ENCODE data around the gene CD58. TPM values are rescaled to one million over a fixed set of nuclear protein-coding genes. Genes with fewer than 3 reads are reported as not detected.
A peak's percentile ranks its signal among the peaks of the same experiment; 100 is the strongest.

CD58 gene
- polyA plus RNA-seq, 1 donor (not counting 4 experiments of a cell fraction or from before 2014, with no cell fraction given), result 38.6 TPM

DNA sequence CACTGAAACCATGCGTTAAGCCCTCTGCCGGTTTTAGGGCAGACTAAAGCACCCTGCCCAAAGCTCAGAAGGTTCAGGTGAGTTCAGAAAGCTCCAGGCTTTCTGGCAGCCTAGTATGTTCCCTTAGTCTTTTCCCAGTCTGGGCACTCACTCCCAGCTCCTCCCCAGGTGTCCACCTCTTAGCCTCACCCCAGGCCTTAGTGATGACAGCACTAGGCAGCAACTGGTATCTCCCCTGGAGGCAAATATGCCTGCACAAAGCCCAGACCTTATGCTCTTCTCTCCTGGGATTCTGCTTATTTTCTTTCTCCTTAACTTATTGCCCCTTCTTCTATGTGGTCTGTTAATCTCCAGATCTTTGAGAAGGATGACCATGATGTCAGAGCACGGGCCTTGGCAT, 80.2 kb downstream of the CD58 start:
- H3K4me2 ChIP-seq (ENCODE audit: control insufficient read depth, extremely low read depth, insufficient read depth, low read depth, low read length), result no peak overlapping the region
- dilution Hi-C loops (cut with MboI; ENCODE audit: extremely low pct_ligation_motif_present, low sequenced_read_pairs), result no loop called here
- H3K27ac ChIP-seq (ENCODE audit: control insufficient read depth, insufficient read depth, low read length), result no peak overlapping the region
- no peak overlapping the region for H3K9ac ChIP-seq (ENCODE audit: control insufficient read depth, extremely low read depth, insufficient read depth, low read length)
- no peak overlapping the region for H3K4me3 ChIP-seq (ENCODE audit: control insufficient read depth in 2 of 3, extremely low read depth in 1 of 3, insufficient read depth in 2 of 3, low read depth in 1 of 3, low read length in 3 of 3)
- peaks cover 15% of the 10 kb centered on the region for H3K4me1 ChIP-seq (ENCODE audit: control insufficient read depth, extremely low read depth, insufficient read depth, low read length)
- H3K36me3 ChIP-seq (ENCODE audit: control insufficient read depth in 2 of 2, extremely low read depth in 1 of 2, insufficient read depth in 2 of 2, low read length in 2 of 2), result no peaks in the 10 kb centered on the region
- no peaks in the 10 kb centered on the region for H3K9me1 ChIP-seq (ENCODE audit: control insufficient read depth, extremely low read depth, insufficient read depth, low read length)
- no peak for DNase-seq (ENCODE audit: low read depth, low spot score)
- H4K20me1 ChIP-seq (ENCODE audit: control insufficient read depth, extremely low read depth, insufficient read depth, low read length), result no peaks in the 10 kb centered on the region
- FAIRE-seq, result no peak
- TF ChIP-seq CTCF (optimal IDR thresholded peaks at IDR 0.05 in 1 of 3, IDR thresholded peaks at IDR 0.05 in 1 of 3, conservative IDR thresholded peaks at IDR 0.05 in 1 of 3; ENCODE audit: extremely low read depth in 1 of 3, insufficient read depth in 2 of 3, low read length in 3 of 3), result no peak
- TF ChIP-seq EZH2 (IDR thresholded peaks at IDR 0.05; ENCODE audit: low read length), result no peak
- H2AFZ ChIP-seq (ENCODE audit: control insufficient read depth, low read length), result no peak overlapping the region
- no peaks in the 10 kb centered on the region for H3K27me3 ChIP-seq (ENCODE audit: control insufficient read depth, extremely low read depth, insufficient read depth, low read length)
- H3K79me2 ChIP-seq (ENCODE audit: control insufficient read depth, insufficient read depth, low read length), result no peaks in the 10 kb centered on the region
- H3K9me3 ChIP-seq (ENCODE audit: control insufficient read depth, low read depth, low read length), result no peaks in the 10 kb centered on the region

DNA sequence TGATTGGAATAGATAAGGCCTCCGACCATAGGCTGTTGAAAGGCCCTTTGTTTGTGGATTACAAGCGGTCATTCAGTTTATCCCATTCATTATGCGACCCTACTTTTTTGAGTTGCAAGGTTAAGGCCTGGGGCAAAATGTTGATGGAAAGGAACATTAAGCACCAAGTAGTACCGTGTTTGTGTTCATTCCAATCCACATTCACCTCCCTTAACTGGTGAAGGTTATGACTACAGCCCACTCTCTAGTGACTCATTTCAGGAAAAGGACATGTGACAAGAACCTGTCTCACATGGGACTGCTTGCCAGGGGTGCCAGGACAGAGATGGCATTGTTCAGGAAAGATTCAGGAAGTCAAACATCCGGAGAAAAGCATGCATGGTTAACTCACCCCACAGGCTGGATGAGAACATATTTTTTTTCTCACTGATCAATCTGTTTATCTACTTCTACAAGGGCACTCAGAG, 81.6 kb downstream of the CD58 start:
- Histone ChIP-seq H3K36me3 (ENCODE audit: control insufficient read depth in 2 of 2, extremely low read depth in 1 of 2, insufficient read depth in 2 of 2, low read length in 2 of 2) (no peaks in the 10 kb centered on the region), H3K9me3 (ENCODE audit: control insufficient read depth, low read depth, low read length) (no peaks in the 10 kb centered on the region), H3K27ac (ENCODE audit: control insufficient read depth, insufficient read depth, low read length) (no peak overlapping the region), H3K79me2 (ENCODE audit: control insufficient read depth, insufficient read depth, low read length) (no peaks in the 10 kb centered on the region), H3K27me3 (ENCODE audit: control insufficient read depth, extremely low read depth, insufficient read depth, low read length) (no peaks in the 10 kb centered on the region), H2AFZ (ENCODE audit: control insufficient read depth, low read length) (no peak overlapping the region), H3K9me1 (ENCODE audit: control insufficient read depth, extremely low read depth, insufficient read depth, low read length) (no peaks in the 10 kb centered on the region), H3K9ac (ENCODE audit: control insufficient read depth, extremely low read depth, insufficient read depth, low read length) (no peak overlapping the region), H3K4me3 (ENCODE audit: control insufficient read depth in 2 of 3, extremely low read depth in 1 of 3, insufficient read depth in 2 of 3, low read depth in 1 of 3, low read length in 3 of 3) (no peak overlapping the region), H3K4me1 (ENCODE audit: control insufficient read depth, extremely low read depth, insufficient read depth, low read length) (peaks cover 15% of the 10 kb centered on the region), H3K4me2 (ENCODE audit: control insufficient read depth, extremely low read depth, insufficient read depth, low read depth, low read length) (no peak overlapping the region), H4K20me1 (ENCODE audit: control insufficient read depth, extremely low read depth, insufficient read depth, low read length) (no peaks in the 10 kb centered on the region)
- DNase-seq (ENCODE audit: low read depth, low spot score), result peak; percentile 66
- TF ChIP-seq CTCF (optimal IDR thresholded peaks at IDR 0.05 in 1 of 3, IDR thresholded peaks at IDR 0.05 in 1 of 3, conservative IDR thresholded peaks at IDR 0.05 in 1 of 3; ENCODE audit: extremely low read depth in 1 of 3, insufficient read depth in 2 of 3, low read length in 3 of 3) (no peak), EZH2 (IDR thresholded peaks at IDR 0.05; ENCODE audit: low read length) (no peak)
- dilution Hi-C loops (cut with MboI; ENCODE audit: extremely low pct_ligation_motif_present, low sequenced_read_pairs), result no loop called here
- no peak for FAIRE-seq

Measured in keratinocyte (primary cell).